ENCODE results near the gene OR51E2.
A peak's percentile ranks its signal among the peaks of the same experiment; 100 is the strongest.
"Not testable (repeated sequence)": the region's sequence is repeated elsewhere in the genome, so short reads cannot be mapped to it uniquely, and the experiment has no call there.

OR51E2 gene, protein sequence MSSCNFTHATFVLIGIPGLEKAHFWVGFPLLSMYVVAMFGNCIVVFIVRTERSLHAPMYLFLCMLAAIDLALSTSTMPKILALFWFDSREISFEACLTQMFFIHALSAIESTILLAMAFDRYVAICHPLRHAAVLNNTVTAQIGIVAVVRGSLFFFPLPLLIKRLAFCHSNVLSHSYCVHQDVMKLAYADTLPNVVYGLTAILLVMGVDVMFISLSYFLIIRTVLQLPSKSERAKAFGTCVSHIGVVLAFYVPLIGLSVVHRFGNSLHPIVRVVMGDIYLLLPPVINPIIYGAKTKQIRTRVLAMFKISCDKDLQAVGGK

DNA sequence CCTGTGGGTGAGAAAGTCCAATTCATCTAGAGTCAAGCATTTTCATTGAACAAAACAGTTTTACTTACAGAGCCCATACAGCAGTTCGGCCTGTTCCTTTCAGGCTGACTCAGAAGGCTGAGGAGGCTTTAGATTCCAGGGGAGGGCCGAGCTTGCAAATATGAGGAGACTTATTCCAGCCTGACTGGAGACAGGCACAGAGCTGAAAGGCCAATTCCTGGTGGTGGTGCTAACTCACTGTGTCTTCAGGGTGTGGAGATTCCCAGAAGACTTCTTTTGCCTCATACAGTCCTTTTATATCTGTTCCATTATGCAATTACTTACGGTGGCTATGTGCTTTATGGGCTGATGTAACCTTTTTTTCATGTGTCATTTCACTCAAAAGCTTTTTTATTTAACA, at the start of gene OR51E2:
TSS of gene OR51E2 (minus strand) at position 269 of the 400 bp plus-strand sequence. CDS start 15,142 bp downstream, outside the sequence.
- no peak for DNase-seq

DNA sequence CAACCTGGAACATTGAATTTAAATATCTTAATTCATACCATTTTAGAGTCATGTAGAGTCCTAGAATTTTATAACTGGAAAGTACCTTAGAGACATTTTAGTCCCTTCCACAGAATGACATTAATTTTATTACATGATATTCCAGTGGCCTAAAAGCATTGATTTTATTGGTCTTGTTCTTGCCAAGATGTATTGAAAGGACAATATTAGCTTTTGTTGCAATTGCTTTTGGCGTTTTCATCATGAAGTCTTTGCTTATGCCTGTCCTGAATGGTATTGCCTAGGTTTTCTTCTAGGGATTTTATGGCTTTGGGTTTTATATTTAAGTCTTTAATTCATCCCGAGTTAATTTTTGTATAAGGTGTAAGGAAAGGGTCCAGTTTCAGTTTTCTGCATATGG, 43.1 kb upstream of the OR51E2 start:
- no peak for DNase-seq

DNA sequence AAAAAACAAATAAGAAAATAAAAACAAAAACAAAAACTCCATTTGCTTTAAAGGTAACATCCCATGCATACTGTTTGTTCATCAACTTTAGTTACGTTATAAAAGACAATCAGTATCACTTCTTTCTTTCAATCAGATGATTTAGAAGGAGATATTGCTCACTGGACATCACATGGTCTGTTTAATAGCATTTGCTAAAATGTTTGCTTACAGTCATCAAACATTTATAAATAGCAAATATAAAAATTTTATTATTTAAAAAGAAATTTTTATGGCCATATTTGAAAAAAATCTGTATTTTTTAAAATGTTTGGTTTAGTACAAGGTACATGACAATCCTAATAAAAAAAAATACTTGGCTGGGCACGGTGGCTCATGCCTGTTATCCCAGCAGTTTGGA, 29.5 kb upstream of the OR51E2 start:
- DNase-seq: no peak

DNA sequence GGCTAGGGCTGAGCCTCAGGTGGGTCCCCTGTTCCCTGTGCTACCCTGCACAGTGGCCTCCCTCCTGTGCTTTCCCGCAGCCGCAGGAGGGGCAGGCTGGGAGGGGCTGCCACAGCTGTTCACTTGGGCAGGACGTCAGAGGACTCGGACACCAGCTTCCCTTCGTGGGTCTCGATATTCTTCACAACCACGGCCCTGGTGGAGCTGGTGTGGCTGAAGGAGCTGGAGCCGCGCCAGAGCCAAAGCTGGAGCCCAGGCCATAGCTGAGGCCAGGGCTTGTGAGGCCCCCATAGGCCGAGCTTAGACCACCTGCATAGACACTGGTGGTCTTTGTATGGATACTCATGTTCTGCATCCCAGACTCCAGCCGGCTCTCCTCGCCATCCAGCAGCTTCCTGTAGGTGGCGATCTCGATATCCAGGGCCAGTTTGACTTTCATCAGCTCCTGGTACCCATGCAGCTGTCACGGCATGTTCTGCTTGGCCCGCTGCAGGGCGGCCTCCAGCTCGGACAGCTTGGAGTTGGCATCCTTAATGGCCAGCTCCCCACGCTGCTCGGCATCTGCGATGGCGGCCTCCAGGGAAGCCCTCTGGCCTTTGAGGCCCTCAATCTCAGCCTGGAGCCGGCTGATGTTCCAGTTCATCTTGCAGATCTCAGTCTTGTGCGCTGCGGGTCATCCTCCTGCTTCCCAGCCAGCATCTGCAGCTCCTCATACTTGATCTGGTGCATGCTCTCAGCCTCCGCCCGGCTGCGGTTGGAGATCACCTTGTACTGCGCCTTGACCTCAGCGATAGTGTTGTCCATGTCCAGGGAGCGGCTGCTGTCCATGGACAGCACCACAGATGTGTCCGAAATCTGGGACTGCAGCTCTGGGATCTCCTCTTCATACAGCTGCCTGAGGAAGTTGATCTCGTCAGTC, 25.2 kb upstream of the OR51E2 start:
- DNase-seq: not testable (repeated sequence)

DNA sequence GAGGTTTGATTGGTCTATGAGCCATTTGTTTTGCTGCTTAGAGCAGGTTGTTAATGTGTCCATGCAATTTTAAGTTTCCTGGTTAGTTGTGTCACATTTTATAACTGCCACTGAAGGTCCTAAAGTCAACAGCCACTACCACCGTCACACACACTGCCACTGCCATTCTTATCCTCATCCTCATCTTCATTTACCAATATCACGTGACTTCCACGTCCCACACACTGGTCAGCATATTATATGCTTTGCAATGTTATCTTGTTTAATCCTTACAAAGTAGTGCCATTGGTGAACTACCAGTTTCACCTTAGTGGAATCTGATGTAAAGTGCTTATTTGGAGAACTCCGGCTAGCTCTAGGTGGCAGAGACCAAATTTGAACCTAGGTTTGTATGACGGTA, 16.6 kb upstream of the OR51E2 start:
- no peak for DNase-seq

DNA sequence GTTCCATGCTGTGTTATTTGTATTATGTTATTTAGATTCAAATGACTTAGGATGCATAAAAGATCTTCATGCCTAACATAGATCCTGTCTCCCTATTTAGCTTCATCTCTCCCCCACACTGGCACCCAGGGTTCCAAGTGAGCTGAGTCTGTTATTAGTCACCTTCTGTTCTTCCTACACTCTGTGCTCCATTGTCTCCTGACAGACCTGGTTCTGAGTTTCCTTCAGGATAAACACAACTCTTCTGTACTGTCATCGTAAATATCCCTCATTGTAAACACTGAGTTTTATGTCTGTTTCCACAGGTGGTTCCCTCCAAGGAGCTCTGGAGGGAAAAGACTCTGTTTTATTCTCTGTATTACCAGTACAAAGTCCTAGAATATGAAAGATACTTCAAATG, 15.6 kb upstream of the OR51E2 start:
- DNase-seq: no peak

DNA sequence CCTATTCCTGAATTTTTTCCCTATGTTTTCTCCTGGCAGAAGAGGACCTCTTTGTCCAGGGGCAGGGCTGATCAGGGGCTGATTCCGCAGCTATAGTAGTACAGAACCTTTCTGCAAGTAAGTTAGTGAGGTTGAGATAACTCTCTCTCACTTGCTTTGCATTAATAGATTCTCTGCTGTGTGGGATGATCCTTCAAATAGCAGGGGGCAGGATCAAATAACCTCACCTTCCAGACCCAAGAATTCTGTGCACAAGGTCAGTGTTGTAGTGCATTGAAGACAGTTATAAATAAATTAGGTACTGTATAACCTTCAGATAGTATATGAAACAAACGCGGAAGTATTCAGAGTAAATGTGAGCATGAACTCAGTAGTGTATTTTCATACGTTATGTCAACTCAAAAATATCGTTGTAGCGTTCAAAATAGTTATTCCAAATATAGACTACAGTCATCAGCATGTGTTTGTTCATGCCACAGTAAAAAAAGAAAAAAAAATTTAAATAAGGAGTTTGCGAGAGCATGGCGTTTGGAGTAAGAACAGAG, 7.2 kb upstream of the OR51E2 start:
- no peak for DNase-seq

DNA sequence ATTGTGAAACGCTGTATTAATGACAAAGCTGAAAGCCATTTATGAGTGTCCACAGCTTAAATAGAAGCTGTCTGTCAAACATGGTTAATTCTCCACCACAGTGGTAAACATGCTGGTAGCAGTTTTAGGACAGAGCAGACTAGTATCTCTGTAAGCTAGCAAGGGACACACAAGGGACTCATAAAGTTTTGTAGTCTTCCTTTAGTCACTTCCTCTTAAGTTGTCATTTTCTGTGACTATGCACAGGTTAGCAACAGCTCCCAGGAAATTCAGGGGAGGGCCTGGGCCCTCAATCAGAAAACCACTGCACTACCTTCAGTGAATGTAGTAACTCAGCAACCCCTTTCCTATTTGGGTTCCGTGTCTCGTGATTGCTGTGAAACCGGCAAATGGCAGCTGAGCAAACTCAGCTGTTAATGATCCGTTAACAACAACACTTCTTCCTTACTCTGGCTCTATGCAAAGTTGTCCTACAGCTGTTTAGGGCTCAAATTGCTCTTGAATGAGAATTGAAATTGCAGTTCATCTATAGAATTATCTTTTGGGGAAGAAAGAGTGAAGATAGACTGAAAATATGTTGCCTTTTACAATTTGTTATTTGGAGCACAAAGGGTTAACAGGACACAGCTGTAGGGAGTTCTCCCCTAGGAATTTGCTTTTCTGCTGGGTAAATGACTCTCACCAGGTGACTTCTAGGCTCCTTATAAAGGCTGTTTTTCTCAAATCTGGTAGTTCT, 6.6 kb upstream of the OR51E2 start, which contains the start of gene MMP26:
TSS of gene MMP26 (plus strand) at position 731 of the 736 bp plus-strand sequence.
- DNase-seq: peak; percentile 2

DNA sequence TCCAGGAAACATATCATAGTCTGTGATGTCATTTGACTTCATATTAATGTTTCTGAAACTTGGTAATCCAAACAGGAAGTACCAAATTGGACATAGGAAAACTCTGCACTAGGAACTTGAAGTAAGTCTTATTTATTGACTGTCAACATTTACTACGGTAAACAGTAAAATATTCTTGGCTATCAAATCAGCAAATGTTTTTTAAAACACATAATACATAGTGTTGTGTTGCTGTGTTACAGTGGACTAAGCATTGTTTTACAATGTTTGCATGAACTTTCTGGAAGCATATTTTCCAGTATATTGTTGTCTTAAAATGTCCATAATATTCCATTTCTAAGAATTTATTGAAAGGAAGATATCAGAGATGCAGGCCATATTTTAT, 2.8 kb upstream of the OR51E2 start:
- DNase-seq: no peak

DNA sequence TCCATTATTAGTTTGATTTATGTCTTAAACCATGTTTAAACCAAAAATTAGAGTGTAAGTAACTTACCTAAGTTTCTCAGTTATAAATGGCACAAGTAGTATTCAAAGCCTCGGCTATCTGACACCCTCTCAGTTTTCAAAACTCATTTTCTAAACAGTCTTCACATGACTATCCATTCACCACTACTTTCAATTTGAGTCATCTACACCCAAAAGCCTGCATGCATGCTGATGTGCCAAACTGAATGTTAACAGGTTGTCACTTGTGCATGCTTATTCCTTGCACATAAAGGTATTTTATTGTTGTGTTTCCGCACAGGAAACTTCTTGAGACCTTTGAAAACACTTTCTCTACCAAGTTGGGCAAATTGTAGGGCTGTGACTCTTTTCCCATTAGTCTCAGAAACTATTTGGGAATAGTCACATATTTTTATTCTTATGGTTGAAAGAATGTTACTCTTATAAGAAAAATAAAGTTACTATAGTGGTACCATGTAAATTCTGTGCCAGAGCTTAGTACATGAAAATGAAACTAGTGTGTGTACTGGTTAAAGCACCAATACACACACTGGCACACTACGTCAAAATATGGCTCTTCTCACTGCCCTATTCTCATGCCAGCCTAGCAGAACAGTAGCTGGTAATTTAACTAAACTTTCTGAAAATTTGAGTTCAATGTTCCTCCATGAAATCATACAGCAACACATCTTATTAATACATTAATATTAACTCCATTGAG, 2.2 kb upstream of the OR51E2 start:
- no peak for DNase-seq

DNA sequence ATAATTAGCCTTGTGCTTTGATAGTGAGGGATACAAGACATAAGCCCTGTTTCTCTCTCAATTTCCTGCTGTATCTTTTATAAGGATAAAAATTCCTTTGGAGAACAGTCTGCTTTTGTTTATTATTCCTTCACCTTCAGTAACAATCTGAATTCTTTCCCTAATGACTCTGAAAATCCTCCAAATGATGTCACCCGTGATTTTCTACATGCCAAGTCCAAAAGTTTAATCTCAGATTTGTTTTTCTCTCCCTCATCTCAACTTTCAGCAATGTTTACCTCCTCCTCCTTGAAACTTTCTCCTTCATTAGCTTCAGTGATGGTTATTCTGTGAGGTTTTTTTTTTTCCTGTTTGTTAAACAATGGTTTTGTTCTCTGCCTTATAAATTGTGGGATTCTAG, 2.2 kb downstream of the OR51E2 start:
- DNase-seq: no peak

DNA sequence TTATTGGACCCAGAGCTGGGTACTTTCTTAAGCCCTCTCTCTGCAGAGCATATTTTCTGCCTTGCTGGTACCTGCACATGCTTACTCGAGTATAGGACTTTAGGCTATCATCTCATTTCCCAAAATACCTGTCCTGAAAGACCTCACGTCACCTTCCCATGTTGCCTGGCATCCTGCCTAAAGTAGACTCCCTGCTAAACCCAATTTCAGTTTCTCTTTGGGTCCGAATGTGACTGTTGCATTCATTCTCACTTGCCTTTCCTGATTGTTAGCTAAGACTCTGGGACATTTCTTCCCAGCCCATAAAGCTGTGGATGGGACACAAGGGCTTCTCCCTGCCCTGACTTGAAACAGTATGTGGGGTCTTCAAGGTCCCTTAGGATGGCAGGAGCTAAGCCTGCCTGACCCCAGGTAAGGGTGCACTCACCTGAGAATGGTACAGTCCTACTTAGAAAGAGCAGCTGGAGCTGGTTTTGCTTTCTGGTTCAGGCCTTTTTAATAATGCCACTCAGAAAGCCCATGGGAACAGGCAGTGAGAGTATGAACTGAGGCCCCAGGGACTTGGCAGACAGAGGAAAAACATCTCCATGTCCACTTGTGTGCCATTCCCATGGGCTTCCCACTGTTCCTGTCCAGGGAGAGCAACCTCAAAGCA, 12.9 kb downstream of the OR51E2 start:
- no peak for DNase-seq

DNA sequence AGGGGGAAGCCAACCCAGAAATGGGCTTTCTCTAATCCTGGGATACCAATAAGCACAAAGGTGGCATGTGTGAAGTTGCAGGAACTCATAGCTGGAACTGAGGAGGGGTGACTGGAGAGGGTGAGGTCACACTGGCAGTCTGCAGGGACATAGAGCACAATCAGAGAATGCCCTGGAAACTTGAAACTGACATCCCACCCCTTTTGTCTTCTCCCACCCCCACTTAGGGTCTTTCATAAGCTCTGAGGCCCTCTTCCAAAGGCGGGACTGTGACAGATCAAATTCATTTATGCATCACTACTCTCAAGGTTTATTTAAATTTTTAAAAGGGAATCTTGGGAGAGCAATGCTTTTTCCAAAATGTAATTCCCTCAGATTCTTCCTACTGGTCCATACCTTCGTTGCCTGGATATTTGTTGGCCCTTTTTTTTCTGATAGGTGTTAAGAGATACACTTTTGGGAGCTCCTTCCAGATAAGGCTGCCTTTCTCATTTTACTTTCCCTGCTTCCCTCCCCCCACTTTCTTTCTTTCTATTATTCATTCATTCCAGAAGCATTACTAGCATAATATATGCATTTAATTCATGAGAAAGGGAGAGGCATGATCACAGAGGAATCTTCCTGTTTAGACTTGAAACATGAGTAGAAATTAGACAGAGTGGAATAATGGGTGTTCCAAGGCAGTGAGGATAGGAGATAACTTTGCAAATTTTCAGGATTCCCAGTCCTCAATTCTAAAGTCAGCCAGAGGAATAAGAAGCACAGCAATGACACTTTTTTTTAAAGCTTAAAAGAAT, 14.8 kb downstream of the OR51E2 start:
- DNase-seq: no peak

DNA sequence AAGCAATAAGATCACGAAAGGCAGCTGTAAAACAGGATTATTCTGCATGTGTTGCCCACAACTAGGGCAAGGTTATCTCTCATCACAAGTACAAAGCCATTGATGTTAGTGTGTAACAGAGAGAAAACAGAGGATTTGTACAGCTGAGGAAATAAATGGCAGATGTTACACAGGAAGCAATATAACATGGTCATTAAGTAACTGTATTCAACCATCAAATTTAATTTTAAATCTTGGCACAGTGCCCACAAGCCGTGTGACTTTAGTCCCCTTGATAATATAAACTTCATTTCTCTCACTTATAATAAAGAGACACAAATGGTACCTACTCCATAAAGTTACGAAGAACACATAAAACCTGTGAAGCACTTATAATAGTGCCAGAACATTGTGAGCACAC, 17.3 kb downstream of the OR51E2 start:
- DNase-seq: peak; percentile 0

DNA sequence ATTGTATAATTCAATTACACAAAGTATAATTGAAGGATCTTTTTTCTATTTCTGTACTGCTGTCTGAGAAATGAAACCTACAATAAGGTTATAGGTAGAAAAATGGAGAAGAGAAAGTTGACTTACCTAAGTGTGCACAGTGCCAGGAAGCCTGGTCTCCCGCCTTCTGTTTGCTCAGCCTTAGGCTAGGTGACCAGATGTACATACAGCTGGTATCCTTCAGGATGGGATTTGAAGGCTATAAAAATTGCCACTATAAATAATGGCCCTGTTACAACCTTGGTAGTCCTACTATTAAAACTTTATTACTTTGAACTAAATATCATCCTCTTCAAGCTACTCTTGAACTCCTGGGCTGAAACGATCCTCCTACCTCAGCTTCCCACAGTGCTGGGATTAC, 19.7 kb downstream of the OR51E2 start:
- no peak for DNase-seq

DNA sequence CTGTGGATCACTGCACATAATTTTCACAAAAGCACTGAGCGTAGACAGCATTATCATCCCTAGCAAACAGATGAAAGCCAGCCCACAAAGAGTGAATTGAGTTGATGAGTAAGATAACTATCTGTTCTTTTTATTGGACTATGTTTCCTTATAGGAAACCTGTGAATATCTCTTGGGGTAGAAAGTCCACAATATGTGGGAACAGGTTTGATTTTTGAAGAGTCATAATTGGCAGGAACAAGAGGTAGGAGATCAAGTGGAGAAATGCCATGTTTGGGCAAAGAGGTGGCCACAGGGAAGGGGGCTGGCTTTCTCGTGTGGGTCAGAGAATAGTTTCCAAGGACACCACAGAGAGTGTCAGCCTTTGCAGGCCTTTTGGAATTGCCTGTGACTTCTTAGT, 23.9 kb downstream of the OR51E2 start:
- no peak for DNase-seq

DNA sequence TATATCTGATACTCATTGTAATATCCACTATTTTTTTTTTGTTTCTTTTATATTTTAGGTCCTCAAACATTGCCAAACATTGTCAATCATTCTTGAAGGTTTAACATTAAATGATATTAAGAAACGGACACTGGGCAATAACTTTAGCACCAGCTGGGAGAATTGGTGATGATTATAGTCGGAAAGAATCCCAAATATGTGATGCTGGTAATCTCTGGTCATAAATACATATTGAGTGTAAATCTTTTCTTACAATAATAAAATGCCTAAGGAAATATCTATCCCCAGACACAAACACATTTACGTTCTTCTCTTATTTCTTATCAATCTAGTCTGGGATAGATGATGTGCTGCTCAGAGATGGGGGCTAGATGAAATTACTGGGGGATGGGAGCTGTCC, 25.2 kb downstream of the OR51E2 start:
- DNase-seq: no peak

DNA sequence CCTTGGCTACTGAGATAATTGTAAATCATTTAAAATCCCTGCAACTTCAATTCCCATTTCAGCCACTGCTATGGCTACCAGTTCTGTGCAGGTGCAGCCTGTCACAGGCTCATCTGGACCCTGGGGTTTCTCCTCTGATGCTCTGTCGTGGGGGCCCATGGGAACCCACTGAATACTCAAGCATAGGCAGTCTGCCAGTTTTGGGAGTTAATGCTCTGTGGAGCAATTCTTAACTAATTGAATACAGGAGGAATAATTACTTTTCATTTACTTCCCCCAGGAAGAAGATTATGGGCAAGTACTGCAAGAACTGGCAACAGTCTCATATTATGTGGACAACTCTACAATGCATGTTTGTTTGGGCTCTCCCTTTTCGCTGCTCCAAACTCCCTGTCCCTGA, 25.9 kb downstream of the OR51E2 start:
- DNase-seq: no peak

DNA sequence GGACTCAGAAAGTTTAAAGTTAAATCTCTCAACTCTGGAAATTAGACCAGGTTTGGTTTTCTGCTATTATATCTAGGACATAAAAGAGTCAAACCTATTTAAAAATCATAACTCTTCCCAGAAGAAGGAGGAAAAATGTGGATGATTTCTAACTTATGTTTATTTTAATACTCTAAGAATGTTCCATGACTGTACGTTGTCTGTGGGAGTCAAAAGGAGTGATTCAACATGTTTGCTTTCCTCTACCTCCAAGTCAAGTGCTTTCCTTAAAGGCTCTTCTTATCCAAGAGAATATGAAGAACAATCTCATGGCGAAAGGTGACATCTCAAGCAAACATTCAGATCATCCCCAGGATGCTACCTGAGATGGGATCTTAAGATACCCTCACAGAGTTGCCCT, 32.2 kb downstream of the OR51E2 start:
- no peak for DNase-seq

DNA sequence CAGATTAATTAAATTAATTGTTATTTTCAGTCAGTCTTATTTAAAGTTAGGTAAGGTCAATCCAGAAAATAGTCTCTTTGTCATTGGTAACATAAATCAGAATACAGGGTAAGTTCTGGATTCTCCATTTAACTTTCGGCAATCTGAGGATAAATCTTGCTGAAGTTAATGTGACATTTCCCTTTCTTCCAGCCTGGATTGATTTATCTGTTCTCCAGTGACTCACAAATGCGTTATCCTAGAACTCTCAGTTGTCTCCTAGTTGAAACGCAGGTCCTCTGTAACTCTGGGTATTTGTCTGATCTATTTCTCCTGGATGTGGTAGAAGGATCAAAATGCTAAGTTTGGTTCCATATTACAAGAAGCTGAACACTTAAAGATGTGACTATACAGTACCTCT, 32.9 kb downstream of the OR51E2 start:
- no peak for DNase-seq

DNA sequence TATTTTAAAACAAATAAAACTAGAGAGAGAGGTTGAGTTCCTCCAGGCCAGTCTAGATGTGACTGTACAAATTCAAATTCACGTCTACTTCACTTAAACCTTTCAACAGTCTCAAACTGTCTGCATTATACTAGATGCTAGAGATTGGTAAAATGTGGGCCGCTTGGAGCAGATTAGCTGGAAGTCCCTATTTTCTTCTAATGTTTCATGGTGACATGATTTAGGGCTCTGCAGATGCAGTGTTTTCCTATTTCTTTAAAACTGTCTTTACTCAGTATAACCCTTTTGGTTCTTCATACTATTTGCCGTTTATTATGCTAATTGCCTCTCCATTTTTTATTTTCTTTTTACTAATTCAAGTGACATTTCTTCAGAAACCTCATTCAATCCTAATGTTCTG, 33.5 kb downstream of the OR51E2 start:
- no peak for DNase-seq

All from NCI-H2171 treated with DMSO at 0.1 percent for 48 hours (cell line).